Right cardiac atrium (tissue), 5 donors: ENCODE measurements around the gene AKNAD1. TPM values are rescaled to one million over a fixed set of nuclear protein-coding genes. Genes with fewer than 3 reads are reported as not detected.
"Not testable (repeated sequence)": the region's sequence is repeated elsewhere in the genome, so short reads cannot be mapped to it uniquely, and the experiment has no call there.

ENCODE experiments used
- ATAC-seq, 2 donors: fragments of 200-7000 bp; cut with Tn5 transposase; one replicate each; pipeline versions ENCODE4 v1.8.0 to v1.9.1; 2020; ENCODE audit warnings: moderate library complexity in 2 of 2, mild to moderate bottlenecking in 1 of 2
- DNase-seq, 3 donors: peaks; one replicate each; pipeline ENCODE4 v3.0.0-alpha.2; 2020
- H3K27ac ChIP-seq: one replicate; pipeline ENCODE4 v1.5.1; 2013; ENCODE audit warnings: mild to moderate bottlenecking, low read length, control low read depth, moderate library complexity
- H3K27me3 ChIP-seq: one replicate; pipeline ENCODE4 v1.6.1; 2013; ENCODE audit not compliant: control insufficient read depth, insufficient read depth
- H3K4me1 ChIP-seq: one replicate; pipeline ENCODE4 v1.6.1; 2013; ENCODE audit warnings: low read length; ENCODE audit not compliant: control insufficient read depth, insufficient read depth
- H3K4me3 ChIP-seq: one replicate; pipeline ENCODE4 v1.5.1; 2013; ENCODE audit warnings: low read length, control low read depth
- H3K9me3 ChIP-seq: one replicate; pipeline ENCODE4 v1.6.1; 2013; ENCODE audit warnings: low read length; ENCODE audit not compliant: control insufficient read depth
- WGBS: extraction: QIAGEN DNeasy Blood & Tissue Kit; methylation state at CpG from one replicate; pipeline ENCODE4 v1.1.7; 2013; 5-methylcytosine and 5-hydroxymethylcytosine counted together
- intact Hi-C, 4 donors: fragments of 100-400 bp; cut with DNase I; formaldehyde crosslinking; loops; one replicate each; pipeline versions ENCODE4 v1.11.0 to v1.14.0; 2022 to 2023
- long read RNA-seq, 4 donors: library from polyadenylated mRNA; unstranded; transcript quantifications; one replicate each; pipeline ENCODE4 v2.0.0, GENCODE V29; 2020 to 2021
- polyA plus RNA-seq: library from polyadenylated mRNA; stranded (reverse); fragments of 200-250 nt; gene quantifications from one replicate; pipeline ENCODE4 v1.2.3, GENCODE V29; 2013
- total RNA-seq, 4 donors: library from RNA; stranded (reverse); fragmentation: NEBNext Ultra II Directional; extraction: Animal tissue kit (Norgen Biotek cat#: 25700); gene quantifications; one replicate each; pipeline ENCODE4 v1.2.1, GENCODE V29; 2021
- donor health status: healthy with polysubstance abuse.
- donor health status: DM: no; HTN: yes; CAD: no.
- donor health status: DM: no; HTN: no; CAD: no.
- donor health status: DM: no; HTN: yes; CAD: no; lungs with severe emphysema.
- donor health status: DM: yes; HTN: yes; CAD: no.

The AKNAD1 gene
- total RNA-seq (not detected), polyA plus RNA-seq (not detected)
- long read RNA-seq, donor 1: 0 reads
- long read RNA-seq, donor 2: 0 reads
- long read RNA-seq, donor 3: 0 reads
- long read RNA-seq, donor 4: 0 reads

- H3K27ac ChIP-seq: no peak within 1 kb of the TSS
- H3K4me1 ChIP-seq: no peaks in the 10 kb centered on the region
- DNase-seq (no peak), ATAC-seq (no peak)
- intact Hi-C loops: no loop called here
- no peaks in the 10 kb centered on the region for H3K27me3 ChIP-seq
- H3K9me3 ChIP-seq: no peaks in the 10 kb centered on the region
- 80% methylated on average over 1 of the region's 1 CpG for WGBS
- H3K4me3 ChIP-seq: no peak within 1 kb of the TSS
These were observed at the start of gene AKNAD1 for GRCh38 chr1:108856994-108857393. AKNAD1 (minus strand) TSS chr1:108857094; CDS start chr1:108852664, 4,430 bp downstream.

DNA sequence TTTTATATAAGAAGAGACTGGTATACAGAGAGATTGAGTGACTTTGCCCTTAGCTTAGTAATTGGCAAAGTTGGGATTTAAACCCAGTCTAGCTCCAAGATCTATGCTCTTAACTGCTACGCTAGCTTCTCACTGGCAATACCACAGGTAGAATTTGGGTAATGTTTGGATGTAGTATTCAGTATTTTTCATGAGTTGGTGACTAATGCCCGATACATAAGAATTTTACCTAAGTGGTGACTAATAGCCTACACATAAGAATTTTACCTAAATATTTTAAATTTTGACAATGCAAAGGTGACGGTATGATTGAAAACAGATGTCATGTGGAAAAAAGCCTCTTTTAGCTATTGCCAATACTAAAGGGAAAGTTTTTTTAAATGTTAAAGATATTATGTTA is 44.2 kb upstream of the AKNAD1 start:
- intact Hi-C loops: no loop called here
- no peak overlapping the region for H3K4me3 ChIP-seq
- no peak for ATAC-seq
- no peaks in the 10 kb centered on the region for H3K9me3 ChIP-seq
- no peaks in the 10 kb centered on the region for H3K4me1 ChIP-seq
- 97% methylated on average over 3 of the region's 3 CpGs for WGBS
- H3K27ac ChIP-seq: no peak overlapping the region
- H3K27me3 ChIP-seq: no peaks in the 10 kb centered on the region
- DNase-seq: no peak

DNA sequence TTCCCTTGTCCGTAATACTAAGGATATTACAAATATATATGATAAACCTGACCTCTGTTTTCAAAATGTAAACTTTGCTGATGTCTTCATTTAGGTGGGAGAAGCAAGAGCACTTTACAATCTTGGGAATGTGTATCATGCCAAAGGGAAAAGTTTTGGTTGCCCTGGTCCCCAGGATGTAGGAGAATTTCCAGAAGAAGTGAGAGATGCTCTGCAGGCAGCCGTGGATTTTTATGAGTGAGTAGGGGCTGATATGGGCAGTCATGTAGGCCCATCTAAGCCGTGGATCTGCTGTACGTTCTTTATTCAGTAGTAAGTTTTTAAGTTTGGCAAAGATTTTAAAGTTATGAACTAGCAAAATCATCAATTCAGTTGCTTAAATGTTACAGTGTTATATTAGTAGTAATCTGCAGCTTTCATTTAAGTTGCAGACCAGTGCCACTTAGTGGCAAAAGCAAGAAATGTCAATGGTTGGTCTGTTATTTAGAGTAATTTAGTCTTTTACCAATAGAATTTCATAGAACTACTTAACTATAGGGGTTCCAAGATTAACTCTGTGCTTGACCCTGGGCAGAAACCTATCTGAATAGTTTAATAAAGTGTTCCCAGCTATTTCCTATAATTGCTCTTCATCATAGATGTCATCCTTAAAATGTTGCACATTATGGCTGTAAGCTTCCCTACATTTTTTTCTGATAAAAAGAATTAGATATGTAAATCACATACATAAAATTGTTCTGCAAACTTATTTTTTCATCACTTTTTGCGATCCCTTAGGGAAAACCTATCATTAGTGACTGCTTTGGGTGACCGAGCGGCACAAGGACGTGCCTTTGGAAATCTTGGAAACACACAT is 41.2 kb upstream of the AKNAD1 start:
- Histone ChIP-seq H3K9me3 (no peaks in the 10 kb centered on the region), H3K27ac (no peak overlapping the region), H3K27me3 (no peaks in the 10 kb centered on the region), H3K4me3 (no peak overlapping the region), H3K4me1 (no peaks in the 10 kb centered on the region)
- intact Hi-C loops: loop anchor here (2.0 to 5.0 kb wide), 3 partner anchors 69 to 71 kb away; no protein-coding TSS in a partner anchor
- no peak for DNase-seq
- WGBS: 62% methylated on average over 8 of the region's 8 CpGs
- peak; percentile 64 to 69 for ATAC-seq

- DNase-seq (peak in 2 of 3 donors; percentile 18 to 58), ATAC-seq (peak; percentile 51 to 56)
- intact Hi-C loops: loop anchor here in 3 of 4 donors (2.0 to 5.0 kb wide), 2 partner anchors 68 to 69 kb away; no protein-coding TSS in a partner anchor
- H3K27ac ChIP-seq: no peak overlapping the region
- no peaks in the 10 kb centered on the region for H3K9me3 ChIP-seq
- no peak overlapping the region for H3K4me3 ChIP-seq
- H3K4me1 ChIP-seq: no peaks in the 10 kb centered on the region
- WGBS: 60% methylated on average over 10 of the region's 10 CpGs
- H3K27me3 ChIP-seq: no peaks in the 10 kb centered on the region
These were observed 39.6 kb upstream of the AKNAD1 start for GRCh38 chr1:108896146-108897145.

- Histone ChIP-seq H3K9me3 (no peaks in the 10 kb centered on the region), H3K27ac (no peak overlapping the region), H3K27me3 (no peaks in the 10 kb centered on the region), H3K4me3 (no peak overlapping the region), H3K4me1 (no peaks in the 10 kb centered on the region)
- no peak for DNase-seq
- WGBS: 93% methylated on average over 4 of the region's 4 CpGs
- intact Hi-C loops: no loop called here
- ATAC-seq: no peak
These were observed 36.2 kb upstream of the AKNAD1 start for GRCh38 chr1:108893141-108893530.

DNA sequence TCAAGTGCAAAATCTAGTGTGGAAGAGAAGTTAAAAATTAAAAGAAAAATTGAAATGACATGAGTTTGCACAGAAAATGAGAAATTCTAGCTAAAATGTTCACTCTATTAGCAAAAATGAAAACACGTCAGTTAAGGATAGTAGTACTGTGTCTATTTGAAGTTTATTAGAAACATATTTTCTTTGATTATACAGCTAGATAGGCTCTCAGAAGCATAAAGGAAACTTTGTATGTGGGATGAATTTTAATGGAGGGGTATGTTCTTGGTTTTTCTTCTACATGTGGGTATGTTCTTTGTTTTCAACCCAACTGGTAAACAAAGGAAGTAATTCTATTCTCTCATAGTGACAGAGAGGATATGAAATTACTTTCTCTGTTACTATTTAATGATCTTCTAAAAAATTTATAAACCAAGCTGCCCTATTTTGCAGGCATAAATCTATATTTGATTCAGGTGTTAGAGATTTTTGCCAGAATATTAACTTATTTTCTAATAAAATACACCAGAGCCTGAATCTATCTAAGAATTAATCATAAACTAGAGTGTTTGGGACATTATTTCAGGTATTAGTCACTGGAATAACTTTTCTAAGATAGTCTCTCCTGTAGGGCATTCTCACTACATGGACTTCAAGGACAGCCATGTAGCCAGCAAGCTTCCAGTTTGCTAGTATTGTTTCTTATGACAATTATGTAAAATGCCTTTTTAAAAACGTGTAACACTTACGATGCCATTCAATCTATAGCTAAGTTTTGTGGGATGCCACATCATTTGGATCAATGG is 35.7 kb upstream of the AKNAD1 start:
- DNase-seq: no peak
- Histone ChIP-seq H3K27me3 (no peaks in the 10 kb centered on the region), H3K4me1 (no peaks in the 10 kb centered on the region), H3K9me3 (no peaks in the 10 kb centered on the region), H3K4me3 (no peak overlapping the region), H3K27ac (no peak overlapping the region)
- 88% methylated on average over 3 of the region's 3 CpGs for WGBS
- intact Hi-C loops: no loop called here
- no peak for ATAC-seq

- 79% methylated on average over 7 of the region's 7 CpGs for WGBS
- Histone ChIP-seq H3K4me1 (no peaks in the 10 kb centered on the region), H3K9me3 (no peaks in the 10 kb centered on the region), H3K27me3 (no peaks in the 10 kb centered on the region), H3K27ac (no peak overlapping the region), H3K4me3 (no peak overlapping the region)
- no peak for DNase-seq
- intact Hi-C loops: no loop called here
- ATAC-seq: no peak
These were observed 33.0 kb upstream of the AKNAD1 start for GRCh38 chr1:108889706-108890384.

GRCh38 chr1:108889006-108889645 is 32.2 kb upstream of the AKNAD1 start:
- H3K4me1 ChIP-seq, DNase-seq, H3K27me3 ChIP-seq, H3K9me3 ChIP-seq, ATAC-seq, H3K4me3 ChIP-seq, intact Hi-C loops, H3K27ac ChIP-seq: not testable (repeated sequence)
- 68% methylated on average over 6 of the region's 6 CpGs for WGBS

- Histone ChIP-seq H3K27me3 (no peaks in the 10 kb centered on the region), H3K4me1 (no peaks in the 10 kb centered on the region), H3K27ac (no peak overlapping the region), H3K9me3 (no peaks in the 10 kb centered on the region), H3K4me3 (no peak overlapping the region)
- no peak for ATAC-seq
- DNase-seq: no peak
- intact Hi-C loops: no loop called here
- 98% methylated on average over 2 of the region's 2 CpGs for WGBS
These were observed 29.4 kb upstream of the AKNAD1 start for GRCh38 chr1:108886292-108886691.
